Mesodermal cell (in vitro differentiated cells): Measurements from ENCODE around the gene ZDHHC24.

Experiments
- H3K27ac ChIP-seq: 2 replicates; pipeline ENCODE4 v1.7.0; 2013; ENCODE audit warnings: mild to moderate bottlenecking, low read depth, low read length, moderate library complexity; ENCODE audit not compliant: severe bottlenecking
- H3K36me3 ChIP-seq: 2 replicates; pipeline ENCODE4 v1.7.1; 2013; ENCODE audit warnings: mild to moderate bottlenecking, low read length, moderate library complexity; ENCODE audit not compliant: control insufficient read depth, insufficient read depth
- H3K4me1 ChIP-seq: one replicate; pipeline ENCODE4 v1.7.1; 2013; ENCODE audit warnings: mild to moderate bottlenecking, low read length; ENCODE audit not compliant: insufficient read depth, control insufficient read depth, poor library complexity, severe bottlenecking
- H3K4me3 ChIP-seq: 2 replicates; pipeline ENCODE4 v1.7.0; 2013; ENCODE audit warnings: low read length, control low read depth, mild to moderate bottlenecking; ENCODE audit not compliant: insufficient read depth, poor library complexity, severe bottlenecking; ENCODE audit errors: extremely low read depth
- H3K9me3 ChIP-seq: 2 replicates; pipeline ENCODE4 v1.7.1; 2013; ENCODE audit warnings: mild to moderate bottlenecking, low read length, moderate library complexity; ENCODE audit not compliant: control insufficient read depth
- WGBS, 2 experiments: methylation state at CpG; one replicate each; pipeline ENCODE4 v1.1.5; 2013; ENCODE audit warnings: missing lambda C conversion rate in 2 of 2; ENCODE audit not compliant: insufficient coverage in 2 of 2; 5-methylcytosine and 5-hydroxymethylcytosine counted together

The ZDHHC24 gene

GRCh38 chr11:66479394-66480116, 66.3 kb downstream of the ZDHHC24 start:
- Histone ChIP-seq H3K36me3 (peaks cover 13% of the 10 kb centered on the region), H3K9me3 (no peaks in the 10 kb centered on the region), H3K4me3 (peak overlapping the region; percentile 77), H3K4me1 (no peaks in the 10 kb centered on the region), H3K27ac (peak overlapping the region; percentile 89)
- 1 to 7% methylated on average over 20 to 27 of the region's 34 CpGs for WGBS, 2 experiments

- H3K27ac ChIP-seq = no peak overlapping the region
These were observed 67.0 kb downstream of the ZDHHC24 start for GRCh38 chr11:66478729-66479393.

GRCh38 chr11:66477263-66478201, 68.3 kb downstream of the ZDHHC24 start:
- Histone ChIP-seq H3K9me3 (no peaks in the 10 kb centered on the region), H3K27ac (no peak overlapping the region), H3K4me3 (no peak overlapping the region), H3K4me1 (no peaks in the 10 kb centered on the region), H3K36me3 (peaks cover 14% of the 10 kb centered on the region)
- 96 to 97% methylated on average over 8 to 9 of the region's 11 CpGs for WGBS, 2 experiments

More at GRCh38 chr11:66478729-66479393, 67.0 kb downstream of the ZDHHC24 start:
- 67 to 92% methylated on average over 3 to 5 of the region's 8 CpGs for WGBS, 2 experiments
- peaks cover 17% of the 10 kb centered on the region for H3K36me3 ChIP-seq
- peak overlapping the region; percentile 77 for H3K4me3 ChIP-seq
- H3K4me1 ChIP-seq = no peaks in the 10 kb centered on the region
- no peaks in the 10 kb centered on the region for H3K9me3 ChIP-seq

- Histone ChIP-seq H3K27ac (no peak overlapping the region), H3K36me3 (peaks cover 17% of the 10 kb centered on the region), H3K4me3 (no peak overlapping the region), H3K4me1 (no peaks in the 10 kb centered on the region), H3K9me3 (no peaks in the 10 kb centered on the region)
- 78 to 80% methylated on average over 8 to 9 of the region's 9 CpGs for WGBS, 2 experiments
These were observed 69.0 kb downstream of the ZDHHC24 start for GRCh38 chr11:66476841-66477251.

GRCh38 chr11:66476173-66476840, 69.5 kb downstream of the ZDHHC24 start:
- no peak overlapping the region for H3K27ac ChIP-seq
- H3K36me3 ChIP-seq = peaks cover 17% of the 10 kb centered on the region

GRCh38 chr11:66475349-66476172, 70.3 kb downstream of the ZDHHC24 start:
- Histone ChIP-seq H3K27ac (no peak overlapping the region), H3K4me3 (no peak overlapping the region), H3K9me3 (no peaks in the 10 kb centered on the region), H3K36me3 (peaks cover 23% of the 10 kb centered on the region), H3K4me1 (no peaks in the 10 kb centered on the region)
- WGBS, 2 experiments = 94 to 96% methylated on average over 36 to 44 of the region's 44 CpGs

More at GRCh38 chr11:66476173-66476840, 69.5 kb downstream of the ZDHHC24 start:
- Histone ChIP-seq H3K4me3 (no peak overlapping the region), H3K4me1 (no peaks in the 10 kb centered on the region), H3K9me3 (no peaks in the 10 kb centered on the region)
- WGBS, 2 experiments = 96 to 99% methylated on average over 7 to 8 of the region's 10 CpGs

- WGBS, 2 experiments = 88 to 92% methylated on average over 19 to 20 of the region's 20 CpGs
- Histone ChIP-seq H3K9me3 (no peaks in the 10 kb centered on the region), H3K4me3 (no peak overlapping the region), H3K4me1 (no peaks in the 10 kb centered on the region), H3K36me3 (peaks cover 23% of the 10 kb centered on the region), H3K27ac (no peak overlapping the region)
These were observed 72.0 kb downstream of the ZDHHC24 start for GRCh38 chr11:66473608-66474515.

GRCh38 chr11:66473167-66473566, 72.7 kb downstream of the ZDHHC24 start:
- H3K4me1 ChIP-seq = no peaks in the 10 kb centered on the region
- peaks cover 23% of the 10 kb centered on the region for H3K36me3 ChIP-seq
- H3K9me3 ChIP-seq = no peaks in the 10 kb centered on the region
- WGBS, 2 experiments = 89 to 94% methylated on average over 11 of the region's 11 CpGs
- H3K27ac ChIP-seq = no peak overlapping the region
- H3K4me3 ChIP-seq = no peak overlapping the region

- no peaks in the 10 kb centered on the region for H3K9me3 ChIP-seq
- H3K27ac ChIP-seq = no peak overlapping the region
- H3K36me3 ChIP-seq = peaks cover 23% of the 10 kb centered on the region
- H3K4me1 ChIP-seq = peaks cover 8% of the 10 kb centered on the region
- no peak overlapping the region for H3K4me3 ChIP-seq
- 96 to 100% methylated on average over 6 to 8 of the region's 9 CpGs for WGBS, 2 experiments
These were observed 73.8 kb downstream of the ZDHHC24 start for GRCh38 chr11:66472054-66472453.
